GM12878 (cell line): ENCODE results near the gene NTM. TPM values are rescaled to one million over a fixed set of nuclear protein-coding genes. Genes with fewer than 3 reads are reported as not detected.

Experiments
- ATAC-seq: fragments of 200-7000 bp; cut with Tn5 transposase; 3 replicates; pipeline ENCODE4 v1.9.1; 2020; ENCODE audit warnings: mild to moderate bottlenecking, moderate library complexity
- BruUV-seq: library from RNA; stranded (reverse); fragments of 400-500 nt; replicated peaks from 2 replicates; lab custom pipeline; 2021; lab: Mats Ljungman, UMichigan
- CTCF ChIA-PET: fragments of 300-600 bp; sonication (Branson Sonifier 250); formaldehyde crosslinking; extraction: SDS; loops from one replicate; lab custom pipeline; 2021; ENCODE audit warnings: inconsistent platforms; lab: Yijun Ruan, JAX
- POLR2A ChIA-PET: fragments of 350-600 bp; formaldehyde crosslinking; extraction: SDS; loops from one replicate; lab custom pipeline; 2021; ENCODE audit warnings: inconsistent platforms; lab: Charles Lee
- RAD21 ChIA-PET: fragments of 300-600 bp; sonication (Branson Sonifier 250); formaldehyde crosslinking; loops from one replicate; lab custom pipeline; 2023; ENCODE audit warnings: antibody characterized with exemption; ENCODE audit not compliant: unreplicated experiment; lab: Charles Lee
- SMC1A ChIA-PET: fragments of 300-600 bp; sonication (Branson Sonifier 250); formaldehyde crosslinking; loops from one replicate; lab custom pipeline; 2023; ENCODE audit not compliant: unreplicated experiment, uncharacterized antibody; lab: Charles Lee
- DNase-seq: peaks from one replicate; pipeline ENCODE4 v3.0.0-alpha.2; 2011; ENCODE audit warnings: low read depth, low spot score
- FAIRE-seq: peaks from 3 replicates; lab custom pipeline; 2011; peaks lifted over from hg19 to GRCh38; lab: Jason Lieb, UNC
- H2AFZ ChIP-seq: 2 replicates; pipeline ENCODE4 v1.6.0; 2011; ENCODE audit warnings: low read depth, low read length, control low read depth; ENCODE audit not compliant: control insufficient read depth
- H3K27ac ChIP-seq: 2 replicates; pipeline ENCODE4 v1.5.1; 2011; ENCODE audit warnings: control low read depth; ENCODE audit not compliant: control insufficient read depth, insufficient read depth
- H3K27me3 ChIP-seq, 2 experiments: replicated peaks in 1 of 2; 2 replicates each; pipeline versions ENCODE4 v1.6.0 to v1.6.1; 2011; ENCODE audit warnings: low read length in 1 of 2; ENCODE audit not compliant: control insufficient read depth in 2 of 2, insufficient read depth in 2 of 2
- H3K36me3 ChIP-seq, 2 experiments: 2 replicates each; pipeline ENCODE4 v1.5.1; 2011; ENCODE audit warnings: low read length in 1 of 2; ENCODE audit not compliant: control insufficient read depth in 2 of 2, insufficient read depth in 2 of 2
- H3K4me1 ChIP-seq: 2 replicates; pipeline ENCODE4 v1.6.1; 2011; ENCODE audit warnings: mild to moderate bottlenecking, low read length, moderate library complexity, mixed read lengths; ENCODE audit not compliant: control insufficient read depth, insufficient read depth
- H3K4me2 ChIP-seq: 2 replicates; pipeline ENCODE4 v1.6.0; 2011; ENCODE audit warnings: control low read depth; ENCODE audit not compliant: control insufficient read depth, insufficient read depth
- H3K4me3 ChIP-seq: fragments of 200-600 bp; sonication (generic); 2 replicates; pipeline ENCODE4 v1.5.1; 2016
- H3K79me2 ChIP-seq: 2 replicates; pipeline ENCODE4 v1.6.0; 2011; ENCODE audit warnings: low read length; ENCODE audit not compliant: control insufficient read depth, insufficient read depth
- H3K9ac ChIP-seq: 2 replicates; pipeline ENCODE4 v1.8.0; 2011; ENCODE audit warnings: low read length, control low read depth, mixed read lengths; ENCODE audit not compliant: control insufficient read depth, insufficient read depth
- H3K9me3 ChIP-seq: replicated peaks from 3 replicates; pipeline ENCODE4 v1.5.1; 2011; ENCODE audit warnings: mild to moderate bottlenecking, low read length; ENCODE audit not compliant: control insufficient read depth, insufficient read depth
- H4K20me1 ChIP-seq: 2 replicates; pipeline ENCODE4 v1.6.0; 2011; ENCODE audit not compliant: control insufficient read depth, insufficient read depth
- CBX3 ChIP-seq: fragments of 200-600 bp; sonication (generic); IDR thresholded peaks from 2 replicates; pipeline ENCODE4 v1.6.1; 2016; ENCODE audit warnings: low read depth, borderline replicate concordance
- CREM ChIP-seq: IDR thresholded peaks from 2 replicates; pipeline ENCODE4 v1.6.1; 2014; ENCODE audit warnings: antibody characterized with exemption, low read depth
- ZNF207 ChIP-seq: fragments of 450-650 bp; IDR thresholded peaks from 2 replicates; pipeline ENCODE4 v1.6.1; 2014; ENCODE audit warnings: antibody characterized with exemption, mild to moderate bottlenecking, borderline replicate concordance
- WGBS: methylation state at CpG from one replicate; pipeline ENCODE4 v1.1.6; 2016; ENCODE audit warnings: low lambda C conversion rate; ENCODE audit not compliant: insufficient replicate concordance, insufficient coverage; ENCODE audit errors: missing lambda C conversion rate; 5-methylcytosine and 5-hydroxymethylcytosine counted together
- in situ Hi-C: fragments of 300-500 bp; cut with MboI; formaldehyde crosslinking; loops from 9 replicates; pipeline ENCODE4 v1.14.3; 2018; ENCODE audit warnings: mixed read lengths
- intact Hi-C: fragments of 100-400 bp; cut with micrococcal nuclease; formaldehyde crosslinking; loops from one replicate; pipeline ENCODE4 v1.14.2; 2022; ENCODE audit not compliant: unreplicated experiment
- polyA plus RNA-seq, 11 experiments: library from polyadenylated mRNA; depleted of rRNA in 4 of 11; unstranded in 6 of 11; stranded (reverse) in 5 of 11; fragments of >200 nt; fragmentation: Nextera tagmentation in 4 of 11; fragmentation: Illumina TruSeq in 1 of 11; extraction: Ambion mirVana in 4 of 11; extraction: Trizol in 1 of 11; gene quantifications; 1 replicate in 1 of 11; 2 replicates in 10 of 11; pipeline versions ENCODE4 v1.2.1 to v1.2.3, GENCODE V29; 2011 to 2016; ENCODE audit warnings: inconsistent platforms in 2 of 11, missing spikeins in 2 of 11, low read depth in 1 of 11
- total RNA-seq, 4 experiments: library from RNA; depleted of rRNA in 3 of 4; stranded (reverse); fragments of >200 nt in 3 of 4; fragmentation: Illumina TruSeq in 1 of 4; extraction: Trizol in 1 of 4; gene quantifications; 2 replicates each; pipeline versions ENCODE4 v1.2.1 to v1.2.3, GENCODE V29; 2013 to 2021
- TF ChIP-seq, protein P1 (sequence below): fragments of 450-650 bp; IDR thresholded peaks from 2 replicates; pipeline ENCODE4 v1.6.1; 2017; ENCODE audit warnings: mild to moderate bottlenecking
- TF ChIP-seq, protein P2 (sequence below): fragments of 450-650 bp; formaldehyde crosslinking; IDR thresholded peaks from 2 replicates; pipeline ENCODE4 v1.4.0; 2020; ENCODE audit warnings: mild to moderate bottlenecking, moderate library complexity

NTM gene
- total and polyA plus RNA-seq, 10 of the 15 experiments (the other 5 are each of a cell fraction or from before 2014, with no cell fraction given), result not detected

DNA sequence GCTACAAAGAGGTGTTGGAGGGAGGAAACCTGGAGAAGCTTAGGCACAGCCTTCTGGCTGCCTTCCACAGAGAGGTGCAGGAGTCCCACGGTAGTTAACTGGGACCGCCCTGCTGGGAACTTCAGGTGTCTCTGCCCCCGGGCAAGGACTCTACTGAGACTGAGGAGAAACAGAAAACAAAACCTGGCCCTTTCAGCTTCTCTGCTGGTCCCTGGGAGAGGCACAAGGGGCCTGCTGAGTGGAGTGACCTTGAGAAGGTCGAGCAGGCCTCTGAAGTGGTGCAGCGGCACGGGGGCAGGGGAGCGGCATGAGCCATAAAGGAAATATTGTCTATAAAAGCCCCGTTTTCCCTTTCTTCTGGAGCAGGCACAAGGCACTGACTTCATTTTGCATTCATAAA lies 38.9 kb downstream of the NTM start:
- ChIA-PET POLR2A (no interaction called here), CTCF (no interaction called here), RAD21 (no interaction called here), SMC1A (no interaction called here)
- Histone ChIP-seq H3K36me3 (no peaks in the 10 kb centered on the region), H2AFZ (no peak overlapping the region), H3K9me3 (no peaks in the 10 kb centered on the region), H3K9ac (no peak overlapping the region), H3K27ac (no peak overlapping the region), H3K4me2 (no peak overlapping the region), H3K4me3 (no peak overlapping the region), H3K79me2 (no peaks in the 10 kb centered on the region), H4K20me1 (no peaks in the 10 kb centered on the region), H3K27me3 (no peaks in the 10 kb centered on the region; a peak in 1 of 4 replicates), H3K4me1 (no peaks in the 10 kb centered on the region)
- ATAC-seq, result no peak
- TF ChIP-seq CBX3 (no peak), ZNF207 (no peak), CREM (no peak)
- TF ChIP-seq, protein P1, sequence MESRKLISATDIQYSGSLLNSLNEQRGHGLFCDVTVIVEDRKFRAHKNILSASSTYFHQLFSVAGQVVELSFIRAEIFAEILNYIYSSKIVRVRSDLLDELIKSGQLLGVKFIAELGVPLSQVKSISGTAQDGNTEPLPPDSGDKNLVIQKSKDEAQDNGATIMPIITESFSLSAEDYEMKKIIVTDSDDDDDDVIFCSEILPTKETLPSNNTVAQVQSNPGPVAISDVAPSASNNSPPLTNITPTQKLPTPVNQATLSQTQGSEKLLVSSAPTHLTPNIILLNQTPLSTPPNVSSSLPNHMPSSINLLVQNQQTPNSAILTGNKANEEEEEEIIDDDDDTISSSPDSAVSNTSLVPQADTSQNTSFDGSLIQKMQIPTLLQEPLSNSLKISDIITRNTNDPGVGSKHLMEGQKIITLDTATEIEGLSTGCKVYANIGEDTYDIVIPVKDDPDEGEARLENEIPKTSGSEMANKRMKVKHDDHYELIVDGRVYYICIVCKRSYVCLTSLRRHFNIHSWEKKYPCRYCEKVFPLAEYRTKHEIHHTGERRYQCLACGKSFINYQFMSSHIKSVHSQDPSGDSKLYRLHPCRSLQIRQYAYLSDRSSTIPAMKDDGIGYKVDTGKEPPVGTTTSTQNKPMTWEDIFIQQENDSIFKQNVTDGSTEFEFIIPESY, result no peak
- TF ChIP-seq, protein P2, sequence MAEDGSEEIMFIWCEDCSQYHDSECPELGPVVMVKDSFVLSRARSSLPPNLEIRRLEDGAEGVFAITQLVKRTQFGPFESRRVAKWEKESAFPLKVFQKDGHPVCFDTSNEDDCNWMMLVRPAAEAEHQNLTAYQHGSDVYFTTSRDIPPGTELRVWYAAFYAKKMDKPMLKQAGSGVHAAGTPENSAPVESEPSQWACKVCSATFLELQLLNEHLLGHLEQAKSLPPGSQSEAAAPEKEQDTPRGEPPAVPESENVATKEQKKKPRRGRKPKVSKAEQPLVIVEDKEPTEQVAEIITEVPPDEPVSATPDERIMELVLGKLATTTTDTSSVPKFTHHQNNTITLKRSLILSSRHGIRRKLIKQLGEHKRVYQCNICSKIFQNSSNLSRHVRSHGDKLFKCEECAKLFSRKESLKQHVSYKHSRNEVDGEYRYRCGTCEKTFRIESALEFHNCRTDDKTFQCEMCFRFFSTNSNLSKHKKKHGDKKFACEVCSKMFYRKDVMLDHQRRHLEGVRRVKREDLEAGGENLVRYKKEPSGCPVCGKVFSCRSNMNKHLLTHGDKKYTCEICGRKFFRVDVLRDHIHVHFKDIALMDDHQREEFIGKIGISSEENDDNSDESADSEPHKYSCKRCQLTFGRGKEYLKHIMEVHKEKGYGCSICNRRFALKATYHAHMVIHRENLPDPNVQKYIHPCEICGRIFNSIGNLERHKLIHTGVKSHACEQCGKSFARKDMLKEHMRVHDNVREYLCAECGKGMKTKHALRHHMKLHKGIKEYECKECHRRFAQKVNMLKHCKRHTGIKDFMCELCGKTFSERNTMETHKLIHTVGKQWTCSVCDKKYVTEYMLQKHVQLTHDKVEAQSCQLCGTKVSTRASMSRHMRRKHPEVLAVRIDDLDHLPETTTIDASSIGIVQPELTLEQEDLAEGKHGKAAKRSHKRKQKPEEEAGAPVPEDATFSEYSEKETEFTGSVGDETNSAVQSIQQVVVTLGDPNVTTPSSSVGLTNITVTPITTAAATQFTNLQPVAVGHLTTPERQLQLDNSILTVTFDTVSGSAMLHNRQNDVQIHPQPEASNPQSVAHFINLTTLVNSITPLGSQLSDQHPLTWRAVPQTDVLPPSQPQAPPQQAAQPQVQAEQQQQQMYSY (CRISPR knock-in tag), result no peak
- 27% methylated on average over 8 of the region's 8 CpGs for WGBS
- BruUV-seq, result no TSS peak
- intact Hi-C loops, result no loop called here
- in situ Hi-C loops, result no loop called here
- no peak for DNase-seq
- no peak for FAIRE-seq
